Right lobe of liver (tissue), 4 donors: Measurements from ENCODE around the gene PHLDB2.

Source experiments
- POLR2A ChIP-seq: fragments of 450-650 bp; IDR thresholded peaks from one replicate; pipeline ENCODE4 v1.6.1; 2017; ENCODE audit warnings: antibody characterized with exemption, mild to moderate bottlenecking
- TF ChIP-seq, protein P1 (sequence below), 4 donors: fragments of 200-600 bp in 3 of 4; fragments of 450-650 bp in 1 of 4; IDR thresholded peaks; one replicate each; pipeline versions ENCODE4 v1.5.1 to v1.8.0; 2016 to 2022; ENCODE audit warnings: antibody characterized with exemption in 4 of 4, mild to moderate bottlenecking in 2 of 4
- donor health status: DM: no; HTN: no; CAD: no.
- donor health status: DM: no; HTN: no; CAD: no.
- donor health status: DM: no; HTN: yes; CAD: no.

DNA sequence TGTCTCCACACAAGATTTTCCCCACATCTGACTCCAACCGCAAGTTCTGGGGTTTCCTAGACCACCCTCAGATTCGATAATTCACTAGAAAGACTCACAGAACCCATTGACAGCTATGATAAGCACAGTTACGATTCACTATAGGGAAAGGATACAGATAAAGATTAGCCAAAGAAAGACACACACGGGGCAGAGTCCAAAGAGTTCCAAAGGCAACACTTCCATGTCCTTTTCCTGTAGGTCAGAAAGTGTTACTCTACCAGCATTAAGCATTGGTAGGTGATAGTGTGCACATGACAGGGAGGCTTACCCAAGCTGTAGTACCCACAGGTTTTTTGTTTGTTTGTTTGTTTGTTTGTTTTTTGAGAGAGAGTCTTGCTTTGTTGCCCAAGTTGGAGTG lies 48.1 kb downstream of the PHLDB2 start:
- TF ChIP-seq, protein P1, sequence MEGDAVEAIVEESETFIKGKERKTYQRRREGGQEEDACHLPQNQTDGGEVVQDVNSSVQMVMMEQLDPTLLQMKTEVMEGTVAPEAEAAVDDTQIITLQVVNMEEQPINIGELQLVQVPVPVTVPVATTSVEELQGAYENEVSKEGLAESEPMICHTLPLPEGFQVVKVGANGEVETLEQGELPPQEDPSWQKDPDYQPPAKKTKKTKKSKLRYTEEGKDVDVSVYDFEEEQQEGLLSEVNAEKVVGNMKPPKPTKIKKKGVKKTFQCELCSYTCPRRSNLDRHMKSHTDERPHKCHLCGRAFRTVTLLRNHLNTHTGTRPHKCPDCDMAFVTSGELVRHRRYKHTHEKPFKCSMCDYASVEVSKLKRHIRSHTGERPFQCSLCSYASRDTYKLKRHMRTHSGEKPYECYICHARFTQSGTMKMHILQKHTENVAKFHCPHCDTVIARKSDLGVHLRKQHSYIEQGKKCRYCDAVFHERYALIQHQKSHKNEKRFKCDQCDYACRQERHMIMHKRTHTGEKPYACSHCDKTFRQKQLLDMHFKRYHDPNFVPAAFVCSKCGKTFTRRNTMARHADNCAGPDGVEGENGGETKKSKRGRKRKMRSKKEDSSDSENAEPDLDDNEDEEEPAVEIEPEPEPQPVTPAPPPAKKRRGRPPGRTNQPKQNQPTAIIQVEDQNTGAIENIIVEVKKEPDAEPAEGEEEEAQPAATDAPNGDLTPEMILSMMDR (IDR thresholded peaks at IDR 0.05): no peak
- TF ChIP-seq POLR2A: no peak
